MM.1S (cell line): ENCODE data around the gene TPX2.

Source experiments
- DNase-seq: peaks from one replicate; pipeline ENCODE4 v3.0.0-alpha.2; 2015
- H2AFZ ChIP-seq: fragments of 300-600 bp; sonication (generic); 2 replicates; pipeline ENCODE4 v1.6.0; 2016; ENCODE audit warnings: antibody characterized with exemption, low read length
- H3F3A ChIP-seq: fragments of 300-600 bp; sonication (generic); 2 replicates; pipeline ENCODE4 v1.6.1; 2016; ENCODE audit warnings: mild to moderate bottlenecking, antibody characterized with exemption, low read length, moderate library complexity, mixed read lengths; ENCODE audit not compliant: insufficient read depth
- H3K27ac ChIP-seq: fragments of 300-600 bp; sonication (generic); 2 replicates; pipeline ENCODE4 v1.5.1; 2016; ENCODE audit warnings: mild to moderate bottlenecking, low read length
- H3K27me3 ChIP-seq: fragments of 300-600 bp; sonication (generic); replicated peaks from 2 replicates; pipeline ENCODE4 v1.6.0; 2016; ENCODE audit warnings: low read length; ENCODE audit not compliant: insufficient read depth
- H3K36me3 ChIP-seq: fragments of 300-600 bp; sonication (generic); replicated peaks from 2 replicates; pipeline ENCODE4 v1.6.1; 2016; ENCODE audit warnings: mild to moderate bottlenecking, low read length, mixed read lengths; ENCODE audit not compliant: insufficient read depth
- H3K4me1 ChIP-seq: fragments of 300-600 bp; sonication (generic); 2 replicates; pipeline ENCODE4 v1.6.1; 2016; ENCODE audit warnings: low read length, mixed read lengths
- H3K4me2 ChIP-seq: fragments of 300-600 bp; sonication (generic); 2 replicates; pipeline ENCODE4 v1.6.0; 2016; ENCODE audit warnings: low read depth, low read length
- H3K4me3 ChIP-seq: fragments of 300-600 bp; sonication (generic); 2 replicates; pipeline ENCODE4 v1.5.1; 2016; ENCODE audit warnings: low read length, mixed read lengths
- H3K79me2 ChIP-seq: fragments of 300-600 bp; sonication (generic); 2 replicates; pipeline ENCODE4 v1.6.1; 2016; ENCODE audit warnings: mixed run types, low read length, mixed read lengths
- H3K9ac ChIP-seq: fragments of 300-600 bp; sonication (generic); 2 replicates; pipeline ENCODE4 v1.6.1; 2016; ENCODE audit warnings: low read length, mixed read lengths
- H3K9me2 ChIP-seq: fragments of 300-600 bp; sonication (generic); replicated peaks from 2 replicates; pipeline ENCODE4 v1.6.1; 2016; ENCODE audit warnings: mild to moderate bottlenecking, low read length, mixed read lengths; ENCODE audit not compliant: insufficient read depth
- H3K9me3 ChIP-seq: fragments of 300-600 bp; sonication (generic); replicated peaks from 2 replicates; pipeline ENCODE4 v1.6.1; 2016; ENCODE audit warnings: mild to moderate bottlenecking, low read length, mixed read lengths; ENCODE audit not compliant: insufficient read depth
- H4K20me1 ChIP-seq: fragments of 300-600 bp; sonication (generic); 2 replicates; pipeline ENCODE4 v1.6.1; 2016; ENCODE audit warnings: mild to moderate bottlenecking, low read length, moderate library complexity, mixed read lengths; ENCODE audit not compliant: insufficient read depth
- CTCF ChIP-seq: fragments of 300-600 bp; sonication (generic); IDR thresholded peaks from 2 replicates; pipeline ENCODE4 v1.5.1; 2016; ENCODE audit warnings: antibody characterized with exemption, low read length, mixed read lengths
- EZH2 ChIP-seq: fragments of 300-600 bp; sonication (generic); optimal IDR thresholded peaks from 2 replicates; pipeline ENCODE3; 2017; ENCODE audit warnings: low read depth, mild to moderate bottlenecking, antibody characterized with exemption, low read length, mixed read lengths
- EZH2phosphoT487 ChIP-seq: fragments of 300-600 bp; sonication (generic); IDR thresholded peaks from 2 replicates; pipeline ENCODE4 v1.6.1; 2018; ENCODE audit warnings: antibody characterized with exemption, low read length

Gene TPX2

GRCh38 chr20:31842471-31843157 is 103.5 kb downstream of the TPX2 start:
- H2AFZ ChIP-seq, result no peak overlapping the region
- no peaks in the 10 kb centered on the region; the same call in 1 of the 2 replicates for H4K20me1 ChIP-seq
- no peaks in the 10 kb centered on the region for H3K36me3 ChIP-seq
- H3K4me3 ChIP-seq, result no peak overlapping the region
- peaks cover 11% of the 10 kb centered on the region for H3K4me1 ChIP-seq
- H3K4me2 ChIP-seq, result no peak overlapping the region
- H3K27ac ChIP-seq, result no peak overlapping the region
- no peak for TF ChIP-seq CTCF
- no peak for TF ChIP-seq EZH2phosphoT487
- TF ChIP-seq EZH2, result no peak
- no peak for DNase-seq
- no peak overlapping the region for H3K9ac ChIP-seq
- H3K79me2 ChIP-seq, result no peaks in the 10 kb centered on the region
- H3K9me2 ChIP-seq, result no peaks in the 10 kb centered on the region
- H3K9me3 ChIP-seq, result no peaks in the 10 kb centered on the region
- 0 out of 2 replicates have a peak, but pooled peaks cover 2% of the 10 kb centered on the region for H3F3A ChIP-seq
- peaks cover 89% of the 10 kb centered on the region for H3K27me3 ChIP-seq

DNA sequence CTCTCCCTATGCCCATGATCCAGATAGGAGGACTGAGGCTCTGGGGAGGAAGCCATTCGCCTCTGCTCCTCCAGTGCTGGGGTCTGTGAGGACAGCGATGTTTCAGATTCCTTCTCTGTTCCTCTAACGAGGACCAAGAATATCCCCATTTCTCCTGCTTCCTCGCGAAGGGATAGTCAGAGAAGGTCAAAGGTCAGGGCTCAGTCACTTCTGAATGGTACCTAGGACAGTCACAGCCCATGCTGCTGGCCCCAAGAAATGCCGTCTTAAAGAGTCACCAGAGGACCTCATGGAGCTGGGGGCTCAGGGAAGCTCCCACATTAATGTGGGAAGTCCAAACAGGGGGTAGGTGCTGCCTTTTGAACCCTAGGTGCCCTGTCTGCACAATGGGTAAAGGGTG is 104.2 kb downstream of the TPX2 start:
- no peak for TF ChIP-seq EZH2
- no peak for TF ChIP-seq EZH2phosphoT487
- TF ChIP-seq CTCF, result no peak
- Histone ChIP-seq H4K20me1 (no peaks in the 10 kb centered on the region; the same call in 1 of the 2 replicates), H3K9me3 (no peaks in the 10 kb centered on the region), H3K27ac (no peak overlapping the region), H2AFZ (no peak overlapping the region), H3K9me2 (no peaks in the 10 kb centered on the region), H3F3A (0 out of 2 replicates have a peak, but pooled peaks cover 2% of the 10 kb centered on the region), H3K9ac (no peak overlapping the region), H3K4me1 (peaks cover 11% of the 10 kb centered on the region), H3K4me3 (no peak overlapping the region), H3K27me3 (peaks cover 89% of the 10 kb centered on the region), H3K36me3 (no peaks in the 10 kb centered on the region), H3K79me2 (no peaks in the 10 kb centered on the region), H3K4me2 (no peak overlapping the region)
- DNase-seq, result no peak

DNA sequence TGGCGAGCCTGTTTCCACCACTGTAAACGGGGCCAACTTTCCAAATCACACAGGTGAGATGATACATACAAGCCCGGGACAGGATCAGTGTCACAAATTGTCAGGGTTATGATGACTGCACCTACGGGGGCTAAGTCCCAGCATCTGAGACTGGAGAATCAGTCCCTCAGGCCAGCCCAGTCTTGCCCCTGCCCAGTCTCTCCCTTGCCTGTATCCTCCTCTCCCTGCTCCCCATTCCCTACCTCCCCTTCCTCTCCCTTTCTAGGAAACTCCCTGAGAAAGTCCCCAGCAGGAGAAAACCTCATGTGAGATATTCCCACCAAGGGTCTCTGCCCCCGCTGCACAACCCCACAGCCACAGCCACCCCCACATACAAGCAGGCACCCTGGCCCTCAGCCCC is 104.8 kb downstream of the TPX2 start:
- H4K20me1 ChIP-seq, result no peaks in the 10 kb centered on the region; the same call in 1 of the 2 replicates
- TF ChIP-seq EZH2phosphoT487 (no peak), EZH2 (no peak), CTCF (no peak)
- H3K36me3 ChIP-seq, result no peaks in the 10 kb centered on the region
- no peaks in the 10 kb centered on the region for H3K79me2 ChIP-seq
- 0 out of 2 replicates have a peak, but pooled peaks cover 2% of the 10 kb centered on the region for H3F3A ChIP-seq
- no peak overlapping the region for H2AFZ ChIP-seq
- H3K27ac ChIP-seq, result no peak overlapping the region
- H3K4me2 ChIP-seq, result no peak overlapping the region
- H3K9ac ChIP-seq, result no peak overlapping the region
- DNase-seq, result no peak
- no peaks in the 10 kb centered on the region for H3K9me2 ChIP-seq
- H3K9me3 ChIP-seq, result no peaks in the 10 kb centered on the region
- peaks cover 11% of the 10 kb centered on the region for H3K4me1 ChIP-seq
- no peak overlapping the region for H3K4me3 ChIP-seq
- peaks cover 89% of the 10 kb centered on the region for H3K27me3 ChIP-seq
